H9 (cell line): ENCODE measurements around the gene TPRG1. TPM values are rescaled to one million over a fixed set of nuclear protein-coding genes. Genes with fewer than 3 reads are reported as not detected.

Experiments used
- DNase-seq: peaks from one replicate; pipeline ENCODE4 v3.0.0-alpha.2; 2017
- H2AFZ ChIP-seq: one replicate; pipeline ENCODE4 v1.6.1; 2013; ENCODE audit warnings: mild to moderate bottlenecking, low read length, control low read depth, moderate library complexity
- H2AK5ac ChIP-seq: 2 replicates; pipeline ENCODE4 v1.6.1; 2013; ENCODE audit warnings: low read length, control low read depth, mixed read lengths; ENCODE audit not compliant: insufficient read length
- H2BK120ac ChIP-seq: one replicate; pipeline ENCODE4 v1.6.1; 2013; ENCODE audit warnings: low read depth, mild to moderate bottlenecking, low read length, control low read depth, inconsistent platforms; ENCODE audit not compliant: poor library complexity, severe bottlenecking
- H2BK12ac ChIP-seq: 2 replicates; pipeline ENCODE4 v1.6.1; 2013; ENCODE audit warnings: low read length, control low read depth, mixed read lengths, low read depth; ENCODE audit not compliant: insufficient read length
- H2BK15ac ChIP-seq: 2 replicates; pipeline ENCODE4 v1.6.1; 2013; ENCODE audit warnings: low read depth, low read length, control low read depth
- H2BK20ac ChIP-seq: one replicate; pipeline ENCODE4 v1.6.1; 2013; ENCODE audit warnings: low read depth, mild to moderate bottlenecking, low read length, control low read depth, inconsistent platforms; ENCODE audit not compliant: poor library complexity, severe bottlenecking
- H2BK5ac ChIP-seq: 2 replicates; pipeline ENCODE4 v1.6.1; 2013; ENCODE audit warnings: low read length, control low read depth, mixed read lengths; ENCODE audit not compliant: insufficient read length
- H3K14ac ChIP-seq: 2 replicates; pipeline ENCODE4 v1.6.1; 2013; ENCODE audit warnings: low read length, control low read depth; ENCODE audit not compliant: insufficient read depth
- H3K18ac ChIP-seq: 2 replicates; pipeline ENCODE4 v1.6.1; 2013; ENCODE audit warnings: low read depth, mild to moderate bottlenecking, mixed read lengths, low read length, control low read depth; ENCODE audit not compliant: insufficient read length
- H3K23ac ChIP-seq: 2 replicates; pipeline ENCODE4 v1.6.1; 2013; ENCODE audit warnings: low read length, control low read depth, mixed read lengths, low read depth; ENCODE audit not compliant: insufficient read length
- H3K23me2 ChIP-seq: 2 replicates; pipeline ENCODE4 v1.6.1; 2013; ENCODE audit warnings: low read depth, mild to moderate bottlenecking, mixed read lengths, low read length, control low read depth; ENCODE audit not compliant: insufficient read length, poor library complexity, severe bottlenecking
- H3K27ac ChIP-seq: 2 replicates; pipeline ENCODE4 v1.5.1; 2013; ENCODE audit warnings: low read length, control low read depth, mixed read lengths, low read depth; ENCODE audit not compliant: insufficient read length
- H3K27me3 ChIP-seq: 2 replicates; pipeline ENCODE4 v1.6.1; 2013; ENCODE audit warnings: low read length, control low read depth, inconsistent platforms; ENCODE audit not compliant: insufficient read depth
- H3K4ac ChIP-seq: 2 replicates; pipeline ENCODE4 v1.6.1; 2013; ENCODE audit warnings: low read depth, mild to moderate bottlenecking, control low read depth, inconsistent platforms, low read length, moderate library complexity
- H3K4me1 ChIP-seq: 2 replicates; pipeline ENCODE4 v1.6.1; 2013; ENCODE audit warnings: low read length, control low read depth, inconsistent platforms; ENCODE audit not compliant: insufficient read depth
- H3K4me2 ChIP-seq: 2 replicates; pipeline ENCODE4 v1.6.1; 2013; ENCODE audit warnings: low read length, control low read depth, mixed read lengths; ENCODE audit not compliant: insufficient read length, insufficient read depth
- H3K56ac ChIP-seq: 2 replicates; pipeline ENCODE4 v1.6.1; 2013; ENCODE audit warnings: low read depth, mild to moderate bottlenecking, mixed read lengths, low read length, control low read depth; ENCODE audit not compliant: insufficient read length
- H3K79me1 ChIP-seq: 2 replicates; pipeline ENCODE4 v1.6.1; 2013; ENCODE audit warnings: low read depth, mild to moderate bottlenecking, moderate library complexity, low read length, control low read depth, inconsistent platforms; ENCODE audit not compliant: insufficient read depth, poor library complexity, severe bottlenecking
- H3K79me2 ChIP-seq: 2 replicates; pipeline ENCODE4 v1.6.1; 2013; ENCODE audit warnings: low read length, control low read depth, inconsistent platforms; ENCODE audit not compliant: insufficient read depth
- H3K9ac ChIP-seq: 2 replicates; pipeline ENCODE4 v1.6.1; 2013; ENCODE audit warnings: low read length, control low read depth, mixed read lengths; ENCODE audit not compliant: insufficient read length; ENCODE audit errors: extremely low read depth
- H3K9me3 ChIP-seq: one replicate; pipeline ENCODE4 v1.6.1; 2013; ENCODE audit warnings: low read depth, low read length, inconsistent platforms; ENCODE audit not compliant: control insufficient read depth
- H3T11ph ChIP-seq: one replicate; pipeline ENCODE4 v1.6.1; 2013; ENCODE audit warnings: mild to moderate bottlenecking, low read length, control low read depth, inconsistent platforms
- H4K20me1 ChIP-seq: one replicate; pipeline ENCODE4 v1.6.1; 2013; ENCODE audit not compliant: control insufficient read depth, insufficient read length, insufficient read depth
- H4K5ac ChIP-seq: 2 replicates; pipeline ENCODE4 v1.6.1; 2013; ENCODE audit warnings: low read depth, mild to moderate bottlenecking, mixed read lengths, low read length, control low read depth; ENCODE audit not compliant: insufficient read length
- H4K8ac ChIP-seq: replicated peaks from 2 replicates; pipeline ENCODE4 v1.6.1; 2013; ENCODE audit warnings: low read length, control low read depth, mixed read lengths, low read depth; ENCODE audit not compliant: insufficient read length
- H4K91ac ChIP-seq: 2 replicates; pipeline ENCODE4 v1.6.1; 2013; ENCODE audit warnings: low read depth, mild to moderate bottlenecking, moderate library complexity, mixed read lengths, low read length, control low read depth; ENCODE audit not compliant: insufficient read length
- H3K27ac Mint-ChIP-seq, 3 experiments: 2 replicates in 2 of 3; 3 replicates in 1 of 3; pipeline ENCODE4 v1.8.0; 2020 to 2021; ENCODE audit warnings: mixed read lengths in 3 of 3, mild to moderate bottlenecking in 1 of 3, moderate library complexity in 1 of 3
- H3K27me3 Mint-ChIP-seq: 2 replicates; pipeline ENCODE4 v1.8.0; 2021; ENCODE audit warnings: low read depth, mild to moderate bottlenecking, moderate library complexity, mixed read lengths
- H3K36me3 Mint-ChIP-seq, 3 experiments: 2 replicates in 2 of 3; 3 replicates in 1 of 3; pipeline ENCODE4 v1.8.0; 2020 to 2021; ENCODE audit warnings: low read depth in 3 of 3, mixed read lengths in 3 of 3; ENCODE audit not compliant: insufficient read depth in 1 of 3
- H3K4me1 Mint-ChIP-seq, 2 experiments: 2 replicates each; pipeline ENCODE4 v1.8.0; 2020; ENCODE audit warnings: mixed read lengths in 2 of 2
- H3K4me3 Mint-ChIP-seq, 2 experiments: 2 replicates in 1 of 2; 3 replicates in 1 of 2; pipeline ENCODE4 v1.8.0; 2020 to 2021; ENCODE audit warnings: mild to moderate bottlenecking in 2 of 2, mixed read lengths in 2 of 2, moderate library complexity in 1 of 2
- H3K9me3 Mint-ChIP-seq, 2 experiments: 2 replicates in 1 of 2; 3 replicates in 1 of 2; pipeline ENCODE4 v1.8.0; 2020; ENCODE audit warnings: mild to moderate bottlenecking in 2 of 2, mixed read lengths in 2 of 2, moderate library complexity in 1 of 2
- WGBS: extraction: QIAGEN DNeasy Blood & Tissue Kit; methylation state at CpG from one replicate; pipeline ENCODE4 v1.1.7; 2013; ENCODE audit warnings: missing lambda C conversion rate, low lambda C conversion rate, mixed read lengths; ENCODE audit not compliant: insufficient read length; ENCODE audit errors: extremely low coverage; 5-methylcytosine and 5-hydroxymethylcytosine counted together
- total RNA-seq: library from RNA; stranded (reverse); gene quantifications from 2 replicates; pipeline ENCODE4 v1.2.1, GENCODE V29; 2021
- TF ChIP-seq, protein P1 (sequence below): fragments of 200-600 bp; sonication (generic); conservative IDR thresholded peaks from 3 replicates; pipeline ENCODE4 v1.8.0; 2021; ENCODE audit warnings: antibody characterized with exemption, mild to moderate bottlenecking

TPRG1 gene
- total RNA-seq, 1 experiment from 2014 or later: 0.66 TPM

DNA sequence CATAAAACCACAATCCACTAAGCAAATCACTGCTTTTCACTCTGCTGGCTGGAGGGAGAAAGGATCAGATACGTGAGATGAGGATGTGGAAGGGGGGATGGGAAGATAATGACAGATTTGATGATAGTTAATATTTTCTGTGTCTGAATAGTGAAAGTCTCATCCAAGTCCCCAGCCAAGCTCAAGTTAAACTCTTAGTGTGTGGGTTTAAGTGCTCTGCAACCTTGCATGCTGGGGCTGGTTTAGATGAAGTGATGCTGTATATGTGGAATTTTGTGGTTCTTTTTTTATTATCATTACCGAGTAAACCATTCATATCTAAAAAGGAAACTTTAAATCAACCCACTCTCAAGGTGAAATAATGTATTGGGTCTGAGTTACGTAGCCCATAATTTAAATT is 111.0 kb downstream of the TPRG1 start:
- H3K27ac Mint-ChIP-seq: no peak overlapping the region; a peak in 1 of 7 replicates

More for the DNA sequence above, 111.0 kb downstream of the TPRG1 start:
- Histone ChIP-seq H4K8ac (no peak overlapping the region), H3K23me2 (no peaks in the 10 kb centered on the region), H2AK5ac (no peak overlapping the region), H2BK120ac (no peak overlapping the region), H4K91ac (no peak overlapping the region), H3K4me2 (no peak overlapping the region), H3K56ac (no peak overlapping the region), H3T11ph (no peak overlapping the region), H2BK20ac (no peak overlapping the region), H3K79me1 (no peaks in the 10 kb centered on the region), H3K4ac (no peak overlapping the region), H3K9ac (no peak overlapping the region), H3K9me3 (no peaks in the 10 kb centered on the region), H3K18ac (no peak overlapping the region), H3K23ac (no peak overlapping the region), H3K27ac (no peak overlapping the region), H3K79me2 (no peaks in the 10 kb centered on the region), H2BK5ac (no peak overlapping the region), H3K14ac (no peak overlapping the region), H3K4me1 (no peaks in the 10 kb centered on the region), H4K5ac (no peak overlapping the region), H3K27me3 (no peaks in the 10 kb centered on the region), H2AFZ (no peak overlapping the region), H2BK15ac (no peak overlapping the region), H4K20me1 (no peaks in the 10 kb centered on the region), H2BK12ac (no peak overlapping the region)
- DNase-seq: no peak
- peaks cover 5 to 7% of the 10 kb centered on the region in 2 experiments; a peak in 3 of 4 replicates for H3K4me1 Mint-ChIP-seq
- no CpG with 5 or more reads among the region's 3 CpGs for WGBS
- TF ChIP-seq, protein P1, sequence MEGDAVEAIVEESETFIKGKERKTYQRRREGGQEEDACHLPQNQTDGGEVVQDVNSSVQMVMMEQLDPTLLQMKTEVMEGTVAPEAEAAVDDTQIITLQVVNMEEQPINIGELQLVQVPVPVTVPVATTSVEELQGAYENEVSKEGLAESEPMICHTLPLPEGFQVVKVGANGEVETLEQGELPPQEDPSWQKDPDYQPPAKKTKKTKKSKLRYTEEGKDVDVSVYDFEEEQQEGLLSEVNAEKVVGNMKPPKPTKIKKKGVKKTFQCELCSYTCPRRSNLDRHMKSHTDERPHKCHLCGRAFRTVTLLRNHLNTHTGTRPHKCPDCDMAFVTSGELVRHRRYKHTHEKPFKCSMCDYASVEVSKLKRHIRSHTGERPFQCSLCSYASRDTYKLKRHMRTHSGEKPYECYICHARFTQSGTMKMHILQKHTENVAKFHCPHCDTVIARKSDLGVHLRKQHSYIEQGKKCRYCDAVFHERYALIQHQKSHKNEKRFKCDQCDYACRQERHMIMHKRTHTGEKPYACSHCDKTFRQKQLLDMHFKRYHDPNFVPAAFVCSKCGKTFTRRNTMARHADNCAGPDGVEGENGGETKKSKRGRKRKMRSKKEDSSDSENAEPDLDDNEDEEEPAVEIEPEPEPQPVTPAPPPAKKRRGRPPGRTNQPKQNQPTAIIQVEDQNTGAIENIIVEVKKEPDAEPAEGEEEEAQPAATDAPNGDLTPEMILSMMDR: no peak
- no peaks in the 10 kb centered on the region for H3K27me3 Mint-ChIP-seq
- H3K4me3 Mint-ChIP-seq: no peak overlapping the region
- H3K9me3 Mint-ChIP-seq: no peaks in the 10 kb centered on the region
- no peaks in the 10 kb centered on the region for H3K36me3 Mint-ChIP-seq
